ENCODE data around the gene ITGA11.

- no peak for TF ChIP-seq CTCF (IDR thresholded peaks at IDR 0.05)
- TF ChIP-seq POLR2AphosphoS5 (IDR thresholded peaks at IDR 0.05), result no peak
Observed at GRCh38 chr15:68261241-68261640, 170.7 kb downstream of the ITGA11 start.

All from breast epithelium (tissue), 3 donors.